ENCODE measurements around the gene GPRASP2.
A peak's percentile ranks its signal among the peaks of the same experiment; 100 is the strongest.
"Not testable (repeated sequence)": the region's sequence is repeated elsewhere in the genome, so short reads cannot be mapped to it uniquely, and the experiment has no call there.

Gene GPRASP2

DNA sequence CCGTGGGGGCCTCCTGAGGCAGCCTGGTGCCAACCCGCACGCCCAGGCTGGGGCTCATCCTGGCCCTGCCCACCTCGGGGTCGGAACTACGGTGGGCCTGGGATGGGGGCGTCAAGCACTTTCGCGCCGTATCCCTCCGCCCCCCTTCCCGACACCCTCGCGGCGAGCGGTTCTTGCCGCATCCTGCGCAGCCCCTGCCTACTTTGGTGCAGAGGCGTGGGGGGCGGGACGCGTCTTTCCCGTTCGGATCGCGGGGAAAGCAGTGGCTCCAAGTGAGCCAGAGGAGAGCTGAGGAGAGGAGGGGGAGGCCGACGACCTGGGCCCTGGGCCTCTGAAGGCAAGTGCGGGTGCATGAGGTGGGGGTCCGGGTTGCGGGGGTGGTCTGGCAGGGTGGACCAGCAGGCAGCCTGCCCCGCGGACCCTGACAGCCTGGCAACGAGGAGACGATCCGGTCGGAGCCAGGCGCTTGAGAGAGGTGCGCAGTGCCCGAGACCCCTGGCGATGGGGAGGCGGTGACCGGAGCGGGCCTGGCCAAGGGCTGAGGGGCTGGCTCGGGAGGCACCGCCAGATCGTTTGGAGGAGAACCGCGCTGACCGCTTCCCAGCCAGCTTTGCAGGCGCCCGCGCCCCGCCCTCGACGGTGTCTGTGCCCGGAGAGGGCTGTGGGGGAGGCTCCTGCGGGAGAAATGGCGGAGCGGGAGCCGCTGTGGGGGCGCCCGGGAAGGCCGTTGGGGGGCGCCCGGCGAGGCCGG lies at the start of gene GPRASP2:
Gene GPRASP2, plus strand, starts transcription at position 233 of the 751 bp plus-strand sequence. CDS start 2,422 bp downstream, outside the sequence.
- peak; percentile 10 for DNase-seq

DNA sequence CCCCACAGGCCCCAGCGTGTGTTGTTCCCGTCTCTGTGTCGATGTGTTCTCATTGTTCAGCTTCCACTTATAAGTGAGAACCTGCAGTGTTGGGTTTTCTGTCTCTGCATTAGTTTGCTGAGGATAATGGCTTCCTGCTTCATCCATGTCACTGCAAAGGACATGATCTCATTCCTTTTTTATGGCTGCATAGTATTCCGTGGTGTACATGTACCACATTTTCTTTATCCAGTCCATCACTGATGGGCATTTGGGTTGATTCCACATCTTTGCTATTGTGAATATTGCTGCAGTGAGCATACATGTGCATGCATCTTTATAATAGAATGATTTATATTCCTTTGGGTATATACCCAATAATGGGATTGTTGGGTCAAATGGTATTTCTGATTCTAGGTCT lies 48.4 kb upstream of the GPRASP2 start:
- not testable (repeated sequence) for DNase-seq

DNA sequence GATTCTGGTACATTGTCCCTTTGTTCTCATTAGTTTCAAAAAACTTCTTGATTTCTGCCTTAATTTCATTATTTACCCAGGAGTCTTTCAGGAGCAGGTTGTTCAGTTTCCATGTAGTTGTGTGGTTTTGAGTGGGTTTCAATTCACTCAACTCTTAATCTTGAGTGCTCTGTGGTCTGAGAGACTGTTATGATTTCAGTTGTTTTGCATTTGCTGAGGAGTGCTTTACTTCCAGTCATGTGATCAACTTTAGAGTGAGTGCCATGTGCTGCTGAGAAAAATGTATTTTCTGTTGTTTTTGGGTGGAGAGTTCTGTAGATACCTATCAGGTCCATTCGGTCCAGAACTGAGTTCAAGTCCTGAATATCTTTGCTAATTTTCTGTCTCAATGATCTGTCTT lies 45.2 kb upstream of the GPRASP2 start:
- DNase-seq: not testable (repeated sequence)

DNA sequence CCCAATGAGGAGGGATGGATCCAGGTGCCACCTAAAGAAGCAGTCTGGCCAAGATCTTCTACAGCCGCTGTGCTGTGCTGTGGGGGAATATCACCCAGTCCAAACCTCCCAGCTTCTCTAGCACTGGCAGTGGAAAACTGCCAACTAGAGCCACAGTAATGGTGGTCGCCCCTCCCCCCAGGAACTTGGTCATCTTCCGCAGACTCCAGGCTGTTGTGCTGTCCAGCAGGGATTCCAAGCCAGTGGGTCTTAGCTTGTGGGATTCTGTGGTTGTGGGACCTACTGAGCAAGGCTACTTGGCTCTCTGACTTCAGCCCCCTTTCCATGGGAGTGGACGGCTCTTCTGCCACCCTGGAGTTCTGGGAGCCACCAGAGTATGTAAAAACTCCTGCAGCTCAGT lies 42.7 kb upstream of the GPRASP2 start:
- DNase-seq: no peak

DNA sequence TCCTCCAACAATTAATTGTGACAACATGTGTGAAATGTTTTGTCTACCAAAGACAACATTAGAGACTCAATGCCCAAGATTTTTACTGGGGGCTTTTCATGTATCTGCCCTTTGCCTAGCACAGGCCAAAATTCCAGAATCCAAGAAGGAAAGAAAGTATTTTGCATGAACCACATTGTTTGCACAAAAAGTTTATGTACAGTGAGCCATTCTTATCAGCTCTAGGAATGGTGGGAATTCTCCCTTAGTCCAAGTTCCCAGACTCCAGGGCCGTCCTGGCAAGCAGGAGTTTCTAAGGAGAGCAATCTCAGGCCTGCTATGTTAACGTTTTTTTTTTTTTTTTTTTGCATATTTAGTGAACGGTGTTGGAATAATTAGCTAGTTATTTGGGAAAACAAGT lies 39.4 kb upstream of the GPRASP2 start:
- DNase-seq: no peak

DNA sequence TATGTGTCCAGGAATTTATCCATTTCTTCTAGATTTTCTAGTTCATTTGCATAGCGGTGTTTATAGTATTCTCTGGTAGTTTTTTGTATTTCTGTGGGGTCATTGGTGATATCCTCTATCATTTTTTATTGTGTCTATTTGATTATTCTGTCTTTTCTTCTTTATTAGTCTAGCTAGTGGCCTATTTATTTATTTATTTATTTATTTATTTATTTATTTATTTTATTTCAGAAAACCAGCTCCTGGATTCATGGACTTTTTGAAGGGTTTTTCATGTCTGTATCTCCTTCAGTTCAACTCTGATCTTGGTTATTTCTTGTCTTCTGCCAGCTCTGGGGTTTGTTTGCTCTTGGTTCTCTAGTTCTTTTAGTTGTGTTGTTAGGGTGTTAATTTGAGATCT lies 34.8 kb upstream of the GPRASP2 start:
- DNase-seq: not testable (repeated sequence)

DNA sequence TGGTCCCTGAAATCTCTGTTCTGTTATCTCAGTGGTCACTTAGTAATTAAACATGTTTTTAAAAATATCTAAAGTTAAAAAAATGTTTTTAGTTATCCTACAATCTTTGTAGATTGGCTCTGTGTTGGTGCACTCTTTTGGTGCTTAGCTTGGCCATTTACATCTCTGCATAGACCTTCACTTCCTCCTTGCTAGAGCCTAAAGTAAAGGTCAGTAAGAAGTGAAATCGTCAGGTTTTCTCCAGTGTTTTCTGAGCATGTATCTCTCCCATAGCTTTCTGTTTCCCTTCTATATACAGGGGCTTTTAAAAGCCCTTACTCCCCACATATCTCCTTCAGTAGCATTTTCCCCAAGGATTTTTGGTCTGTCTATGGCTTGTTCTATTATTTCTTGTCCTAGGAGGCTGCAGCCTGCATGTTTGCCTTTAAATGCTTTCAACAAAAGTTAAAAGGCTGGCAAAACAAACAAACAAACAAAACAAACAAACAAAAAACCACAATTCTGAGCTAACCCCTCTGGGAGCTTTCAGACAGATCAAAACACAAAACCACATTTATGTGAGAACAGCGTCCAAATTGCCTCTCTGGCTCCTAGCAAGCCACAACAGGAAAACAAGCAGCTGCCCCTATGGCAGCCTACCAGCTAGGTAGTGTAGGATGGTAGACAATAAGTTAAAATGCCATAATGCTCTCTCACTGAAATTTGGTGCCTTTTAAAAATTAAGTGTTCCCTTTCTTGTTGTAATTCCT lies 27.3 kb upstream of the GPRASP2 start:
- no peak for DNase-seq

DNA sequence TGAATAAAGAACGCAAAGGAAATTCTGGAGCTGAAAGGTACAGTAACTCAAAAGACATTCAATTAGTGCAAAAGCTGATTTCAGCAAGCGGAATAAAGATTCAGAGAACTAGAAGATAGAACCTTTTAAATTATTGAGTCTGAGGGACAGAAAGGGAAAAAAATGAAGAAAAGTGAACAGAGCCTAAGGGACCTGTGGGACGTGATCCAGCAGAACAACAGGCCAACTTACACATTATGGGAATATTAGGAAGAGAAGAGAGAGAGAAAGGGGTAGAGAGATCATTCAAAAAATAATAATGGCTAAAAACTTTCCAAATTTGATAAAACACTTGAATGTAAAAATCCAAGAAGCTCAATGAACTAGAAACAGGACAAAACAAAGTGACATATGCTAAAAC lies 17.5 kb upstream of the GPRASP2 start:
- DNase-seq: no peak

DNA sequence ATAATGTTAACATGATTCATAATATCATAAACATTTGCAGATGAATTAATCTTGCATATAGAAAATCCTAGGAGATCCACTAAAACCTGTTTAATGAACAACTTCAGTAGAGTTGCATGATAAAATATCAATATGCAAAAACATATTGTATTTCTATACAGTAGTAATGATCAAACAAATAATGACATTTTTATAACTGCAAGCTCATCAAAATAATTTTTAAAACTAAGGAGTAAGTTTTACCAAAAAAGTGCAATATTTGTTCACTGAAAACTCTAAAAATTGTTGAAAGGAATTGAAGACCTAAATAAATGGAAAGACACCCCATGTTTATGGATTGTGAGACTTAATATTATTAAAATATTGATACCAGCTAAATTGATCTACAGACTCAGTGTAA lies 15.9 kb upstream of the GPRASP2 start:
- DNase-seq: no peak

DNA sequence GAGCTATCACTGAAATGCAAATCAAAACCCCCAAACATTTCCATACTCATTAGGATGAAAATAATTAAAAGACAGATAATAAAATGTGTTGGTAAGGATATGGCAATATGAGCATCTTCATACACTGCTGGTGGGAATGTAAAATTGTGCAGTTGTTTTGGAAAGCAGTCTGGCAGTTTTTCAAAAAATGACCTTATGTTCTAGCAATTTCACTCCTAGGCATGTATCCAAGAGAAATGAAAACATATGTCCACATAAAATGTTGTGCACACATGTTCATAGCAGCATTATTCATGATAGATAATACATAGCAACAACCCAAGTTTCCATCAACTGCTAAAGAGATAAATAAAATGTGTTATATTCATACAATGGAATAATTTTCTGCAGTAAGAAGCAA lies 14.8 kb upstream of the GPRASP2 start:
- no peak for DNase-seq

DNA sequence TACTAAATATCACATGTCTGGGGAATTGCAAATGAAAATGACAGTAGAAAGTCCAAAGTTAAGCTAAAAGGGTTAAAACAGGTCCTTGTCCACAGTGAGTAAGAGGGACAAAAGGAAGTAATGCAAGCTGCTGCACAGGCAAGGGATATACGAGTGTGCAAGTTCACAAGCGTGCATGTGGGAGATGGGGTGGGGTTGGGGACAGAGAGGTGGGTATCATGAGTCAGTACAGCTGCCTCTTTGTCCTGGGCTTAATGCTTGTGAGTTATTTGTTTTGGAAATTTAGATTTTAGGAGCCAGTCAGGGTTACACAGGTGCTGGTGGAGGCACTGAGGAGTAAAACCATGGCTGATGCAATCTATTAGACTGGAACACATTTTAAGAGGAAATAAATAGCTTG lies 3.3 kb upstream of the GPRASP2 start:
- DNase-seq: no peak

DNA sequence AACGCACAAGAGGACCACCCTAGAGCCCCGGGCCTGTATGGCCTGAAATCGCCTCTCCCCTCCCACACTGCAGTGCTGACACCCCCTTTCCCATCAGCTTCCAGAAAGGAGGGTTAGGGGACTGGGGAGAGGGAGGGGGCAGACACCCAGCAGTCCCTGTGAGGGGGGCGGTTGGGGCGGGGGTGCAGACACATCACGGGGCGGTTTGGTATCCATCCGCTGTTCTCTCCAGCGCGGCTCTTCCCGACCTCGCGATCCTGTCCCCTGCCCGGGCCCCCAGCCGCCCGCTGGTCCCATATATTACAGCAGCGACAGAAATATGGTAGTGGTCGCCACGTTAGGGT lies 404 bp upstream of the GPRASP2 start:
- no peak for DNase-seq

DNA sequence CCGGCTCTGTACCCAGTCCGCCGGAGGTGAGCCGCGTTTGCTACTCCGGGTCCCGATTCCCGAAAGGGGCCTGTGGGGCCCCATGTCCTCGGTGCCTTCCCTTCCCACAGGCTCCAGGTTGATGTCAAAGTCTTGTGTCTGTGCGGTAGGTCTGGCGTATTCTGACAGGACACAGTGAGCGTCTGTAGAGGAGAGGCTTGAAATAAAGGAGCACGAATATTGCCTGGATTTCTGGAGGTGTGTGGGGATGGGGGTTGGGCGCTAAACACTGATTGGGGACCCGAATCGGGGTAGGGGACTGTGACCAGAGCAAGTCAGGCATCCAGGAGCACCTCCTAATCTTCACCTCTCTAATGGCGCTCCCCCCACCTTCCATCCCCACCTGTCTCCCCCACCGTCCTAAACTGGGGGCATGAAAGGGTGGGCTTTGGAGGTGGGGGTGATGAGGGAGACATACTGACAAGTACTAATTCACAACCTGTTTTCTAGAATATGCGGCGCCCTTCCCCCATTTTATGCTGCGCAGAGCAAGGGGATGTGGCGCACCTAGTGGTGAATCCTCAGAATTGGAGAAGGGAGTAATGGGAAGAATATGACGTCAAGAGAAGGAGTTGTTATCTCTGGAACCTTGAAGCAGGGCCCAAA lies 855 bp downstream of the GPRASP2 start:
- peak; percentile 39 for DNase-seq

DNA sequence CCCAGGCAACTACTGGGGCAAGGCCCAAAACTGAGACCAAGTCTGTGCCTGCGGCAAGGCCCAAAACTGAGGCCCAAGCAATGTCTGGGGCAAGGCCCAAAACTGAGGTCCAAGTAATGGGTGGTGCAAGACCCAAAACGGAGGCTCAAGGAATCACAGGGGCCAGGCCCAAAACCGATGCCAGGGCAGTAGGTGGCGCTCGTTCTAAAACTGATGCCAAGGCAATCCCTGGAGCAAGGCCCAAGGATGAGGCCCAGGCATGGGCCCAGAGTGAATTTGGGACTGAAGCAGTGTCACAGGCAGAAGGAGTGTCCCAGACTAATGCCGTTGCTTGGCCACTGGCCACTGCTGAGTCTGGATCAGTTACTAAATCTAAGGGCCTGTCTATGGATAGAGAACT lies 2.7 kb downstream of the GPRASP2 start:
- no peak for DNase-seq

DNA sequence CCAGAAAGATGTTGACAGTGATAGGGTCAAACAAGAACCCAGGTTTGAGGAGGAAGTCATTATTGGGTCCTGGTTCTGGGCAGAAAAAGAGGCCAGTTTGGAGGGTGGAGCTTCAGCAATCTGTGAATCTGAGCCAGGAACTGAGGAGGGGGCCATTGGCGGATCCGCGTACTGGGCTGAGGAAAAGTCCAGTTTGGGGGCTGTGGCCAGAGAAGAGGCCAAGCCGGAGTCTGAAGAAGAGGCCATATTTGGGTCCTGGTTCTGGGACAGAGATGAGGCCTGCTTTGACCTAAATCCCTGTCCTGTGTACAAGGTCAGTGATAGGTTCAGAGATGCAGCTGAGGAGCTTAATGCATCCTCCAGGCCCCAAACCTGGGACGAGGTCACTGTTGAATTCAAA lies 3.7 kb downstream of the GPRASP2 start:
- DNase-seq: no peak

DNA sequence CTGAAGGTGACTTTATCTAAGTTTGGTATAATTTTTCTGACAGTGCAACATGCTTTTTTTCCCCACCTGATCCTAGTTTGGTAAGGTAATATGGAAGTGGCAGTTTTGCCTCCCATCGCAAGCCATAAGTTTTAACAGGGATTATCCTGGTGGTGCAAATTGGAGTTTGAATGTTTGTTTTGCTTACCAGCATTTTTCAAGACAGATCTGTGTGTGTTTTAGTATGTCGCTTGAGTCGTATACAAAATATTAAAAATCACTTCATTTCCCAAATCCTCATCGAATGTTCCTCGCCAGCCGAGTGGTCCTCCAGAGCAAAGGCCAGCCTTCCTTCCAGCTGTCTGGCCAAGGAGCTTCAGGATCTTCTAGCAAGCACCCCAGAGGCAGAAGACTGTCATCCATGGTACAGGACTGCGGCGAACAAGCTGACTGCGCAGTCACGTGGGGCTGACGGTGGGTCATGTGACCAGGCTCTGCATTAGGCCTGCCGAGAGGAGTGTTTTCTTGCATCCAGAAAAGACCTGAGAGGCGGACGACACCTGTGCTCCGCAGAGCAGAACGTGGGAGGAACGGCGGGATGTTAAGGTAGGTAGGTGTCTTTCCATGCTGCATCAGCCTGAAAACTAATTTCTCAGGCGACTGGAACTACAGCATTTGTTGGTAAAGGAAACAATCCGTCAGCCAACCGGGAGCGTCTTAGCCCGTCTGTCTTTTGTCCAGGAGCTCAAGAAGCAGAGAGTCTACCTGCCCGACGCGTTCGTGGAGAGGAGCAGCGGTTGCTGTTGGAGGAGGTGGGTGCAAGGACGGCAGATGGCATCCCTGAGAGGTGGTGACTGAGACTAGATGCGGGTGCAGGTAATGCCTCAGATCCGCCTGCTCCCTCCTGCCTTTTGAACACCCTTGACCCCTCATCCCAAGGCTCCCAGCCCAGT lies 8.3 kb downstream of the GPRASP2 start, which contains the start of gene GPRASP3:
Gene GPRASP3, plus strand, starts transcription at position 507 of the 932 bp plus-strand sequence. CDS start 28,253 bp downstream, outside the sequence.
- peak; percentile 46 for DNase-seq

DNA sequence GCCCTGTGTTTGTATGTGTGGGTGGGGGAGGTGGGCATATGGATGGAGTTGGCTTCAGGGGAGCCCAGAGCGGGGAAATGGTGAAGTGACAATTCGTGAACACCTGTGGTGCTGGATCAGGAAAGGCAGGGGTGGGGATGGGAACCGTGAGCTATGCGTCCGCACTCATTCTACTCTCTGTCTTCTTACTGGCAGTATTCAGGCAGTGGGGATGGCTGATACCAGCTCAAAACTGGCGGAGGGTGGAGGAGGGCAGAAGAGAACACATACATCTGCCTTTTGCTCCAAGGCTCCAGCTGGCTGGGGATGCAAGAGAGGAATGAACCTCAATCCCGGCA lies 8.9 kb downstream of the GPRASP2 start:
- DNase-seq: not testable (repeated sequence)

DNA sequence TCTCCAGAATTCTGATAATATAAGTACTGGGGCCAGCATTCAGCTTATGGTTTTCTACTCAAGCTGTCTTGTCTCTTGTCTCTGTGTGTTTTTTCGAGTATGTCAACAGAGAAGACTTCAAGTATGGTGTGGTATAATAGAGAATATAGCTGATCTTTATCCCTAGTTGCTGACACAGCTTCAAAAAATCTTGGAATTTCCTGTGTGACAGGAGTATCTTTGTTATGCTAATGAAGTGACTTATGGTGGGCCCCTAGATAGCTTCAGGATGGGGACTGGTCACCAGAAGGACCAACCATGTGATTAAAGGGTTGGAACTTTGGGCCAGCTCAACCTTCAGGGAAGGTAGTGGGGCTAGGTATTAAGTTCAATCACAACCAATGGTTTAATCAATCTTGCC lies 11.2 kb downstream of the GPRASP2 start:
- DNase-seq: no peak

DNA sequence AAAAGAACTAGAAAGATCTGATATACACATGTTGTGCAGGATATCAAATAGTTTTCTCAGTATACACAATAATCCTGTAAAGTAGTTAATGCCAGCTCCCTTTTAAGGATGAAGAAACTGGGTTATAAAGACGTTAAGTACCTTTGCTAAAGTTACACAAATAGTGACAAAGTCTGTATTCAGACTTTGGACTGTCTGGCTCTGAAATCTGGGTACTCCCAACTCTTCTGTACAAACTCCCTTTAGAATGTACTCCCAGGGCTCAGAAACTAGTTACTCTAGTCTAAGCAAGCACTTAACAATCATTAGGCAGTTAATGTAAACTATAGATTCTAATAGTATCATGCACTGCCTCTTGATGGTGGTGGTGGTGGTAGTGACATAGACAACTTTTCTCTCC lies 15.5 kb downstream of the GPRASP2 start:
- DNase-seq: no peak

DNA sequence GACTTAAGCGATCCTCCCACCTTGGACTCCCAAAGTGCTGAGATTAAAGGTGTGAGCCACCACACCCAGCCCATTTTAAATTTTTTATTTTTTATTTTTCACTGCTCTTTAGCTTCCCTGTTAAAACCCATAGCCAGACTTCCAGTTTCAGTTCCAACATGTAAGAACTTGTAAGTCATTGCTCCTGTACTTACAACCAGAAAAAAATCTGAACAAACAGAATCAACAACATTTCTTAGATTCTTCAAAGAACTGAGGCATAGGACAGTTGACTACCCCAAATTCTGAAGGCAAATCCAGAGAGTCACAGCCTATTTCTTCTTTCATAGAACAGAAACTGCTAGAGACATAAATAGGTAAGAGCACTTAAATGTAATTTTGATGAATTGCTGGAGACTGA lies 16.4 kb downstream of the GPRASP2 start:
- no peak for DNase-seq

DNA sequence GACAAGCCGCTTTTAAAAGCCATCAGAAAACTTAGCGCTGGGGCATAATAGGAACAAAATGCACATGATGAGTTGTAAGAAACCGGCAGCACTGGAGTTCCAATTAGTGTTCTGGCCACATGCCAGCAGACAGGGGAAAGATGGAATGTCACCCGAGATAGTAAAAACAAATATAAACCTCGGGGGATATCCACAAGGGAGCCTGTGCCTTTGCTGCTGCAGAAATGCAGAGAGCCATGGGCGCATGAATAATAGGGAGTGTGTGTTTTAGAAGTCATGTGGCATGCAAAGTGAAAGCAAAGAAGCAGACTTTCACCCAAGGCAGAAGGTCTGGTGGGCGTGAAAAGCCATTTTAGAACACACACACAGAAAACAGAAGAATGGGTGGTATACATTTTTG lies 27.4 kb downstream of the GPRASP2 start:
- DNase-seq: no peak

DNA sequence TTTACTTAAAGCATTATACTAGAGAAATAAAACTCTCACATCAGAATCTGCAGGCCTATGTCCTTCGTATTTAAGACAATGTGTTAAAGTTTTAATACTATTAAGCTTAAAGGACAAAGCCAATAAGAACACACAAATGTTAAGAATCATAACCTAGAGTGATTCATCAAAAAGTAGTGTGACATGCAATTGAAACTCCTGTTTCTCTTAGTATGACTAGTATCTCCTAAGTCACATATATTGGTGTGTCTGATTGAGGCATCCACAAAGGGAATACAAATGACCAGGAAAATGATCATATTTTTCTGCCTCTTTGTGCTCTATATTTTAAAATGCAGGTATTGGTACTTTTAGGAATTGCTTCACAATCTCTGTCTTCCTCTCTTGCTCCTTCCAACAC lies 32.1 kb downstream of the GPRASP2 start:
- DNase-seq: no peak

DNA sequence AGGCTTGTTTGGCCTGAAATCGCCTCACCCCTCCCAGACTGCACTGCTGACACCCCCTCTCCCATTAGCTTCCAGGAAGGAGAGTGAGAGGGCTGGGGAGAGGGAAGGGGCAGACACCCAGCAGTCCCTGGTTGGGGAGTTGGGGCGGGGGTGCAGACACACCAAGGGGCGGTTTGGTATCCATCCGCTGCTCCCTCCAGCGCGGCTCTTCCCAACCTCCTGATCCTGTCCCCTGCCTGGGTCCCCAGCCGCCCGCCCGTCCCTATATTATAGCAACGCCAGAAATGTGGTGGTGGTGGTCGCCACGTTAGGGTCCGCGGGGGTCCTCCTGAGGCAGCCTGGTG lies 33.2 kb downstream of the GPRASP2 start:
- DNase-seq: no peak

All from NCI-H510A treated with DMSO at 0.1 percent for 48 hours (cell line).